GM18505 (cell line): ENCODE measurements around the gene PCBP1.
"Not testable (repeated sequence)": the region's sequence is repeated elsewhere in the genome, so short reads cannot be mapped to it uniquely, and the experiment has no call there.

Source experiments
- ATAC-seq: cut with Tn5 transposase; IDR thresholded peaks from one replicate; pipeline ENCODE4 v1.9.1; 2021; ENCODE audit not compliant: unreplicated experiment
- POLR2A ChIP-seq: IDR thresholded peaks from 4 replicates; pipeline ENCODE4 v1.6.1; 2011; ENCODE audit warnings: borderline replicate concordance; ENCODE audit not compliant: insufficient read depth, insufficient read length; ENCODE audit errors: extremely low read depth

The PCBP1 gene

GRCh38 chr2:70095720-70096670 lies 8.7 kb downstream of the PCBP1 start:
- no peak for ATAC-seq
- no peak for TF ChIP-seq POLR2A

DNA sequence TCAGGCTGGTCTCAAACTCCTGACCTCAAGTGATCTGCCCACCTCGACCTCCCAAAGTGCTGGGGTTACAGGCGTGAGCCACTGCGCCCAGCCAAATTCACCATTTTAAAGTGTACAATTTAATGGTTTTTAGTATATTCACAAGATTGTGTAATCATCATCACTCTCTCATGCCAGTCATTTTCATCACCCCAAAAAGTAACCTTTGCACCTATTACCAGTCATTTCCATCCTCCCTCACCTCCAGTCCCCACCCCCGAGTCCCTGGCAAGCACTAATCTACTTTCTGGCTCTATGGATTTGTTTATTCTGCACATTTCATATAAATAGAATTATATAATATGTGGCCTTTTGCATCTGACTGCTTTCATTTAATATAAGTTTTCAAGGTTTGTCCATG lies 10.8 kb downstream of the PCBP1 start:
- no peak for TF ChIP-seq POLR2A
- no peak for ATAC-seq

GRCh38 chr2:70099270-70099669 lies 12.0 kb downstream of the PCBP1 start:
- ATAC-seq: no peak
- TF ChIP-seq POLR2A: no peak

DNA sequence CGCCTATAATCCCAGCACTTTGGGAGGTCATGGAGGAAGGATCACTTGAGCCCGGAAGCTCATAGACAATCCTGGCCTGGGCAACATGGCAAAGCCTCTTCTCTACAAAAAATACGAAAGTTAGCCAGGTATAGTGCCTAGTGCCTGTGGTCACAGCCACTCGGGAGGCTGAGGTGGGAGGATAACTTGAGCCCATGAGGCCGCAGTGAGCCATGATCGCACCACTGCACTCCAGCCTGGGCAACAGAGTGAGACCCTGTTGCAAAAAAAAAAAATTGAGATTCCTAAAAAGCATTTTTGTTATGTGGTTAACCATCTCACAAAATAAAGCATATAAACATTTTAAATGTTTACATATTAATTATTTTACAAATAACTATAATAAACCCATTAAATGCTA lies 13.9 kb downstream of the PCBP1 start:
- ATAC-seq: no peak
- TF ChIP-seq POLR2A: no peak

- ATAC-seq: not testable (repeated sequence)
Observed at GRCh38 chr2:70101686-70102085, 14.4 kb downstream of the PCBP1 start.

DNA sequence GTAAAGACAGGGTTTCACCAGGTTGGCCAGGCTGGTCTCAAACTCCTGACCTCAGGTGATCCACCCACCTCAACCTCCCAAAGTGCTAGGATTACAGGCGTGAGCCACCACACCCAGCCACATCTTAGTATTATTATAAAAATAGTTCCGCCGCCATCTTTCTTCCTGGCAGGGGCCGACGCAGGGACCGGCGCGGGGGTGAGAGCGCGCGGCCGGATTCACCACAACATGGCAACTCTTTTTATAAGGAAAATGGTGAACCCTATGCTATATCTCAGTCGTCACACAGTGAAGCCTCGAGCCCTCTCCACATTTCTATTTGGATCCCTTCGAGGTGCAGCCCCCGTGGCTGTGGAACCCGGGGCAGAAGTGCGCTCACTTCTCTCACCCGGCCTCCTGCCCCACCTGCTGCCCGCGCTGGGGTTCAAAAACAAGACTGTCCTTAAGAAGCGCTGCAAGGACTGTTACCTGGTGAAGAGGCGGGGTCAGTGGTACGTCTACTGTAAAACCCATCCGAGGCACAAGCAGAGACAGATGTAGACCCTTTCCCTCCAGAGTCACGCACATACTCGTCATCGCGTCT lies 15.1 kb downstream of the PCBP1 start:
- not testable (repeated sequence) for ATAC-seq

DNA sequence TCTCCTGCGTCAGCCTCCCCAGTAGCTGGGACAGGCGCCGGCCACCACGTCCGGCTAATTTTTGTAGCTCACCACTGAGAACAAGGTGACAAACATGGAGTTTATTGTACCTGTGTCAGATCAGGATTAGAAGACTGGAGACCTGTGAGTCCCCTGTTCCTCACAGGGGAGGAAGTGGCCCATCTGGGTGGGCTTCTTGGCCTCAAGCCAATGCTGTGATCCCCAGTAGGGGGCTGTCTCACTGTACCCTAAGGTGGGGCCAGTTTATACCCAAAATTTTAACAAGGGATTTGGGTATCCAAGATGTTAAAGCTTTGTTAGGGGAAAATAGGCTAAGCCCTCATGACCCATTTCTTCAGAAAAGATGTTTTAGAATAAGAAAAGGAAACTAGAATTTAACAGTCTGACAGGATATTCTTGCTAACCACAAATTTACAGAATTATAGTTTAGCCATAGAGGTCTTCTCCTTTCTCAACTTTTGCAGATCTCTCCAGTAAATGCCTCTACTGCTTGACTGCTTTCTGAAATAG lies 16.3 kb downstream of the PCBP1 start:
- peak; percentile 51 for TF ChIP-seq POLR2A
- ATAC-seq: no peak

DNA sequence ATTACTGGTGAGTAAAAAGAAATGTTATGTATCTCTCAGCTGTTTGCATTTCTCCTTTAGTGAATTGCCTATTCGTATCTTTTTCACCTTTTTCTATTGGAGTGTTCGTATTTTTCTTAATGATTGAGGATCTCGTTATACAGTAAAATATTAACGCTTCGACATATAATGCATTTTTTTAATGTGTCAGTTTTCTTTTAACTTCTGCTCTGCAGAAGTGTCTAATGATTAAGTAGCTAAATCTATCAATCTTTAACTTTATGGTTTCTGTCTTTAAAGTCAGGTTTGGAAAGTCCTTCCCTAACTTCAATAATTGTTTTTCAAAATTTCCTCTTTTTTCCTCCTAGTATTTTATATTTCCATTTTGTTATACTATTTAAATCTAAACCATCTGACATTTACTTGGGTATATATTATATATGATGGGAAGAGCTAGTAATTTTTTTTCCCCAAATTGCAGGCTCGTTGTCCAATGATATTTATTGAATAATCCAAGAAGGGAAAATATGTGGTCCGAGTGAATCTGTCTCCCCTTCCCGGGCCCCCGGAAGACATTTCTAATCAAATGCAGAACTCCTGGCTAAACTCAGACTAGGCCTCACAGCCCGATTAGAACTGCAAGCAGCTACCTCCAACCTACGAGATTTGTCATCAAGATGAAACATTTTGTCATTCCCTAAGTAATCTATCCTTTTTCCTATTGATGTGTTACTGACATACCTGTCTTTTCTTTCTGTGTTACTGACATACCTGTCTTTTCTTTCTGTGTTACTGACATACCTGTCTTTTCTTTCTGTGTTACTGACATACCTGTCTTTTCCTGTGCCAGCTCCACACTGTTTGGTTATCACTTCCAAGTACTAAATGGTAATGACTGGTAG lies 17.2 kb downstream of the PCBP1 start:
- ATAC-seq: no peak
- no peak for TF ChIP-seq POLR2A

DNA sequence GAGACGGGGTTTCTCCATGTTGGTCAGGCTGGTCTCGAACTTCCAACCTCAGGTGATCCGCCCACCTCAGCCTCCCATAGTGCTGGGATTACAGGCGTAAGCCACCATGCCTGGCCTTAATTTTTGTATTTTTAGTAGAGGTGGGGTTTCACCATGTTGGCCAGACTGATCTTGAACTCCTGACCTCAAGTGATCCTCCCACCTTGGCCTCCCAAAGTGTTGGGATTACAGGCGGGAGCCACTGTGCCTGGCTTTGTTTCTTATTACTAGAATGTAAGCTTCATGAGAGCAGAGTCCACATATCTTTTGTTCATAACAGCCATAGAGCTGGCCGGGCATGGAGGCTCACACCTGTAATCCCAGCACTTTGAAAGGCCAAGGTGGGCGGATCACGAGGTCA lies 18.9 kb downstream of the PCBP1 start:
- not testable (repeated sequence) for ATAC-seq

DNA sequence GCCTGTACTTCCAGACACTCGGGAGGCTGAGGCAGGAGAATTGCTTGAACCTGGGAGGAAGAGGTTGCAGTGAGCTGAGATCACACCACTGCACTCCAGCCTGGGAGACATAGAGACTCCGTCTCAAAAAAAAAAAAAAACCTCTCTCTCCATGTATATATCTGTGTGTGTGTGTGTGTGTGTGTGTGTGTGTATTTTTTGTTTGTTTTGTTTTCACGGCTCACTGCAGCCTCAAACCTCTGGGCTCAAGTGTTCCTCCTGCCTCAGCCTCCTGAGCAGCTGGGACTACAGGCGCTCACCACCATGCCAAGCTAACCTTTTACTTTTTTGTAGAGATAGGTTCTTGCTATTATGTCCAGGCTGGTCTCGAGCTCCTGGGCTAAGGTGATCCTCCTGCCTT lies 23.1 kb downstream of the PCBP1 start:
- ATAC-seq: not testable (repeated sequence)

DNA sequence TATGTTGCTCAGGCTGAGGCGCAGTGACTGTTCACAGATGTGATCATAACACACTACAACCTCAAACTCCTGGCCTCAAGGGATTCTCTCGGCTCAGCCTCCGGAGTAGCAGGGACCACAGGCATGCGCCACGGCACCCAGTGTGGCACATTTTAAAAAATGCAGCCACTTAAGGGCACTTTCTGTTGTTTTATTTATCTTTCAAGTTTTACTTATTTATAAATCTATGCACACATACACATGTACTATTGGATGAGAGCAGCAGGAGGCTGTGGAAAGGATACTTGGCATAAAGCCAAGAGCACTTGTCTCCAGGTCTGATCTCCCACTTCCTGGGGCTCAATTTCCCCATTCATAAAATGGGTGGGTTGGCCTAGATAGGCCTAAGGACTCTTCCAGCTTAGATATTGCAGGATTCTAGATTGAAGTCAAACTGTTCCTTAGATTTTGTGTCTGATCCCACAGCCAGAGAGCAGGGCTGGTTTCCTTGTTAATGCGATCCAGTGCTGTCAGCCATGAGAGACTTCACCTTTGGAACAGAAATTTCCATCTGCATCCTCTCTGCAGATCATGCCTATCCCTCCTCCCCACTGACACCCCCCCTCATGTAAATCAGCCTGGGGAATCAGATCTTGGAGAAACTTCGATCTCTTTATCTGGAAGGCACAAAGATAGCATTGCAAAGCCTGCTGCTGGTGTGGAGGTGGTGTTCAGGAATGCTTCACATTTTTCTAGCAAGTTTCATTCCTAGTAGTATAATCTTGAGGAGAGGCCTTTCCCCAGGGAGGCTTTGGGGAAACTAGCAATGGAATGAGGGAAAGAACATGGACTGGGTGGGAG lies 24.7 kb downstream of the PCBP1 start:
- no peak for ATAC-seq
- TF ChIP-seq POLR2A: no peak

- no peak for TF ChIP-seq POLR2A
- no peak for ATAC-seq
Observed at GRCh38 chr2:70113359-70114070, 26.2 kb downstream of the PCBP1 start.

- ATAC-seq: peak; percentile 62
- peak; percentile 39 for TF ChIP-seq POLR2A
Observed at GRCh38 chr2:70115646-70116442, 28.6 kb downstream of the PCBP1 start.
